GM23338 (cell line): ENCODE measurements around the gene SLC25A42. TPM values are rescaled to one million over a fixed set of nuclear protein-coding genes. Genes with fewer than 3 reads are reported as not detected.

Experiments used
- ATAC-seq: fragments of 200-7000 bp; cut with Tn5 transposase; 3 replicates; pipeline ENCODE4 v1.9.1; 2020
- DNase-seq: peaks from one replicate; pipeline ENCODE4 v3.0.0-alpha.2; 2015; ENCODE audit warnings: low spot score
- H2AFZ ChIP-seq: fragments of 200-600 bp; sonication (generic); 2 replicates; pipeline ENCODE4 v1.8.0; 2016; ENCODE audit warnings: antibody characterized with exemption, mild to moderate bottlenecking, moderate library complexity
- H3F3A ChIP-seq: fragments of 200-600 bp; sonication (generic); replicated peaks from 2 replicates; pipeline ENCODE4 v1.8.0; 2017; ENCODE audit warnings: antibody characterized with exemption, mixed run types, low read depth
- H3K27ac ChIP-seq: fragments of 200-600 bp; sonication (generic); 2 replicates; pipeline ENCODE4 v1.6.1; 2016; ENCODE audit warnings: low read depth
- H3K27me3 ChIP-seq: fragments of 200-600 bp; sonication (generic); 2 replicates; pipeline ENCODE4 v1.8.0; 2016; ENCODE audit warnings: mild to moderate bottlenecking, mixed run types, moderate library complexity; ENCODE audit not compliant: insufficient read depth
- H3K36me3 ChIP-seq: fragments of 200-600 bp; sonication (generic); 2 replicates; pipeline ENCODE4 v1.8.0; 2016; ENCODE audit warnings: mild to moderate bottlenecking; ENCODE audit not compliant: insufficient read depth
- H3K4me1 ChIP-seq: fragments of 200-600 bp; sonication (generic); 2 replicates; pipeline ENCODE4 v1.8.0; 2016; ENCODE audit warnings: mild to moderate bottlenecking, moderate library complexity; ENCODE audit not compliant: insufficient read depth
- H3K4me2 ChIP-seq: fragments of 200-600 bp; sonication (generic); 2 replicates; pipeline ENCODE4 v1.7.1; 2017; ENCODE audit warnings: mixed run types
- H3K4me3 ChIP-seq: fragments of 200-600 bp; sonication (generic); 2 replicates; pipeline ENCODE4 v1.6.1; 2016; ENCODE audit warnings: mixed run types
- H3K79me2 ChIP-seq: fragments of 200-600 bp; sonication (generic); replicated peaks from 2 replicates; pipeline ENCODE4 v1.8.0; 2017; ENCODE audit warnings: mild to moderate bottlenecking; ENCODE audit not compliant: insufficient read depth
- H3K9me2 ChIP-seq: fragments of 200-600 bp; sonication (generic); 2 replicates; pipeline ENCODE4 v1.8.0; 2017; ENCODE audit not compliant: insufficient read depth
- H4K20me1 ChIP-seq: fragments of 200-600 bp; sonication (generic); replicated peaks from 2 replicates; pipeline ENCODE4 v1.8.0; 2017; ENCODE audit warnings: mild to moderate bottlenecking; ENCODE audit not compliant: insufficient read depth
- H3K27ac Mint-ChIP-seq: 2 replicates; pipeline ENCODE4 v1.8.0; 2020; ENCODE audit warnings: inconsistent platforms, mild to moderate bottlenecking, moderate library complexity, mixed read lengths
- H3K27me3 Mint-ChIP-seq: 3 replicates; pipeline ENCODE4 v1.8.0; 2022; ENCODE audit warnings: low read depth, mild to moderate bottlenecking, moderate library complexity, mixed read lengths, inconsistent platforms; ENCODE audit not compliant: insufficient read depth, poor library complexity
- H3K36me3 Mint-ChIP-seq: 3 replicates; pipeline ENCODE4 v1.8.0; 2021; ENCODE audit warnings: low read depth, mild to moderate bottlenecking, inconsistent platforms, moderate library complexity, mixed read lengths
- H3K4me1 Mint-ChIP-seq: 3 replicates; pipeline ENCODE4 v1.8.0; 2020; ENCODE audit warnings: mild to moderate bottlenecking, inconsistent platforms, mixed read lengths
- H3K4me3 Mint-ChIP-seq: 3 replicates; pipeline ENCODE4 v1.8.0; 2021; ENCODE audit warnings: moderate library complexity, mild to moderate bottlenecking, inconsistent platforms, mixed read lengths
- H3K9me3 Mint-ChIP-seq: 3 replicates; pipeline ENCODE4 v1.8.0; 2020; ENCODE audit warnings: moderate library complexity, mild to moderate bottlenecking, inconsistent platforms, mixed read lengths
- CREB1 ChIP-seq: fragments of 250-450 bp; sonication (Bioruptor Pico); IDR thresholded peaks from 2 replicates; pipeline ENCODE4 v1.5.0; 2020; ENCODE audit warnings: low read depth, mild to moderate bottlenecking, moderate library complexity
- EZH2 ChIP-seq: fragments of 200-600 bp; sonication (generic); IDR thresholded peaks from one replicate; pipeline ENCODE4 v1.8.0; 2017; ENCODE audit warnings: antibody characterized with exemption, mild to moderate bottlenecking, low read depth; ENCODE audit not compliant: unreplicated experiment
- EZH2phosphoT487 ChIP-seq: fragments of 200-600 bp; sonication (generic); IDR thresholded peaks from one replicate; pipeline ENCODE4 v1.8.1; 2018; ENCODE audit warnings: antibody characterized with exemption; ENCODE audit not compliant: unreplicated experiment
- JUNB ChIP-seq: IDR thresholded peaks from one replicate; pipeline ENCODE4 v1.6.1; 2016; ENCODE audit warnings: antibody characterized with exemption; ENCODE audit not compliant: unreplicated experiment
- NANOG ChIP-seq: IDR thresholded peaks from 2 replicates; pipeline ENCODE4 v1.6.1; 2016; ENCODE audit warnings: antibody characterized with exemption, borderline replicate concordance
- POLR2AphosphoS5 ChIP-seq: IDR thresholded peaks from 2 replicates; pipeline ENCODE4 v1.6.1; 2016; ENCODE audit warnings: antibody characterized with exemption, low read depth
- STAT1 ChIP-seq: IDR thresholded peaks from one replicate; pipeline ENCODE4 v1.6.1; 2016; ENCODE audit warnings: antibody characterized with exemption; ENCODE audit not compliant: unreplicated experiment
- ZNF114 ChIP-seq: fragments of 250-450 bp; sonication (Bioruptor Pico); IDR thresholded peaks from 2 replicates; pipeline ENCODE4 v1.5.0; 2020; ENCODE audit warnings: mild to moderate bottlenecking, moderate library complexity
- ZNF331 ChIP-seq: fragments of 250-450 bp; sonication (Bioruptor Pico); IDR thresholded peaks from 2 replicates; pipeline ENCODE4 v1.5.0; 2020; ENCODE audit warnings: low read depth, mild to moderate bottlenecking, moderate library complexity
- ZNF462 ChIP-seq: fragments of 250-450 bp; sonication (Bioruptor Pico); IDR thresholded peaks from 2 replicates; pipeline ENCODE4 v1.5.0; 2020; ENCODE audit warnings: mild to moderate bottlenecking, moderate library complexity
- polyA plus RNA-seq: library from polyadenylated mRNA; unstranded; fragments of >200 nt; fragmentation: Nextera tagmentation; extraction: Ambion mirVana; gene quantifications from 2 replicates; pipeline ENCODE4 v1.2.1, GENCODE V29; 2016
- total RNA-seq: library from RNA; depleted of rRNA; stranded (reverse); fragments of >200 nt; shearing (Covaris generic); gene quantifications from 2 replicates; pipeline ENCODE4 v1.2.3, GENCODE V29; 2014
- TF ChIP-seq, protein P1 (sequence below), 2 experiments: fragments of 200-600 bp in 1 of 2; sonication (generic) in 1 of 2; conservative IDR thresholded peaks; 2 replicates each; pipeline versions ENCODE4 v1.5.1 to v1.6.1; 2016 to 2017; ENCODE audit warnings: antibody characterized with exemption in 2 of 2, low read depth in 2 of 2, mild to moderate bottlenecking in 2 of 2, moderate library complexity in 1 of 2
- TF ChIP-seq, protein P2 (sequence below): IDR thresholded peaks from 2 replicates; pipeline ENCODE4 v1.6.1; 2016; ENCODE audit warnings: antibody characterized with exemption
- TF ChIP-seq, protein P3 (sequence below): IDR thresholded peaks from one replicate; pipeline ENCODE4 v1.6.1; 2018; ENCODE audit warnings: antibody characterized with exemption; ENCODE audit not compliant: unreplicated experiment

SLC25A42 gene
- total and polyA plus RNA-seq, 2 experiments from 2014 or later, result 7.3 to 7.6 TPM

DNA sequence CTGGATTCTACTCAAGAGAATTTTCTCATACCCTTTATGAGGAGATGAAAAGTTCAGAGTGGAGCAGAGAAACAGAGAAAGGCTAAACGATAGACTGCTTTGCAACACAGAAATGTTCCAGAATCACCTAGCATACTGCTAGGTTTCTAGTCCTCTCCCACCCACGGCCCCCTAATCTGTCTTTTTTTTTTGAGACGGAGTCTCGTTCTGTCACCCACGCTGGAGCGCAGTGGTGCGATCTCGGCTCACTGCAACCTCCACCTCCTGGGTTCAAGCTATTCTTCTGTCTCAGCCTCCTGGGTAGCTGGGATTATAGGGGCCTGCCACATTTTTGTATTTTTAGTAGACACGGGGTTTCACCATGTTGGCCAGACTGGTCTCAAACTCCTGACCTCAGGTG lies 35.3 kb upstream of the SLC25A42 start:
- Histone ChIP-seq H3K9me2 (no peaks in the 10 kb centered on the region), H3K36me3 (peaks cover 64% of the 10 kb centered on the region), H3K4me2 (no peak overlapping the region), H3K4me1 (0 out of 2 replicates have a peak, but pooled peaks cover 4% of the 10 kb centered on the region), H3F3A (peaks cover 33% of the 10 kb centered on the region), H3K27me3 (no peaks in the 10 kb centered on the region), H3K27ac (no peak overlapping the region), H3K79me2 (peaks cover 63% of the 10 kb centered on the region), H2AFZ (no peak overlapping the region), H3K4me3 (no peak overlapping the region), H4K20me1 (peaks cover 68% of the 10 kb centered on the region)
- no peak for TF ChIP-seq JUNB
- no peak for TF ChIP-seq ZNF331 (CRISPR knock-in tag)
- TF ChIP-seq ZNF462, result no peak
- TF ChIP-seq NANOG, result no peak
- TF ChIP-seq EZH2, result no peak
- TF ChIP-seq POLR2AphosphoS5, result no peak
- TF ChIP-seq, protein P1, sequence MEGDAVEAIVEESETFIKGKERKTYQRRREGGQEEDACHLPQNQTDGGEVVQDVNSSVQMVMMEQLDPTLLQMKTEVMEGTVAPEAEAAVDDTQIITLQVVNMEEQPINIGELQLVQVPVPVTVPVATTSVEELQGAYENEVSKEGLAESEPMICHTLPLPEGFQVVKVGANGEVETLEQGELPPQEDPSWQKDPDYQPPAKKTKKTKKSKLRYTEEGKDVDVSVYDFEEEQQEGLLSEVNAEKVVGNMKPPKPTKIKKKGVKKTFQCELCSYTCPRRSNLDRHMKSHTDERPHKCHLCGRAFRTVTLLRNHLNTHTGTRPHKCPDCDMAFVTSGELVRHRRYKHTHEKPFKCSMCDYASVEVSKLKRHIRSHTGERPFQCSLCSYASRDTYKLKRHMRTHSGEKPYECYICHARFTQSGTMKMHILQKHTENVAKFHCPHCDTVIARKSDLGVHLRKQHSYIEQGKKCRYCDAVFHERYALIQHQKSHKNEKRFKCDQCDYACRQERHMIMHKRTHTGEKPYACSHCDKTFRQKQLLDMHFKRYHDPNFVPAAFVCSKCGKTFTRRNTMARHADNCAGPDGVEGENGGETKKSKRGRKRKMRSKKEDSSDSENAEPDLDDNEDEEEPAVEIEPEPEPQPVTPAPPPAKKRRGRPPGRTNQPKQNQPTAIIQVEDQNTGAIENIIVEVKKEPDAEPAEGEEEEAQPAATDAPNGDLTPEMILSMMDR (conservative IDR thresholded peaks at IDR 0.05; ENCODE audit: low read depth in 2 of 2), result no peak
- TF ChIP-seq, protein P2, sequence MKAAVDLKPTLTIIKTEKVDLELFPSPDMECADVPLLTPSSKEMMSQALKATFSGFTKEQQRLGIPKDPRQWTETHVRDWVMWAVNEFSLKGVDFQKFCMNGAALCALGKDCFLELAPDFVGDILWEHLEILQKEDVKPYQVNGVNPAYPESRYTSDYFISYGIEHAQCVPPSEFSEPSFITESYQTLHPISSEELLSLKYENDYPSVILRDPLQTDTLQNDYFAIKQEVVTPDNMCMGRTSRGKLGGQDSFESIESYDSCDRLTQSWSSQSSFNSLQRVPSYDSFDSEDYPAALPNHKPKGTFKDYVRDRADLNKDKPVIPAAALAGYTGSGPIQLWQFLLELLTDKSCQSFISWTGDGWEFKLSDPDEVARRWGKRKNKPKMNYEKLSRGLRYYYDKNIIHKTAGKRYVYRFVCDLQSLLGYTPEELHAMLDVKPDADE, result no peak
- no peak for TF ChIP-seq EZH2phosphoT487
- TF ChIP-seq CREB1 (CRISPR knock-in tag), result no peak
- TF ChIP-seq, protein P3, sequence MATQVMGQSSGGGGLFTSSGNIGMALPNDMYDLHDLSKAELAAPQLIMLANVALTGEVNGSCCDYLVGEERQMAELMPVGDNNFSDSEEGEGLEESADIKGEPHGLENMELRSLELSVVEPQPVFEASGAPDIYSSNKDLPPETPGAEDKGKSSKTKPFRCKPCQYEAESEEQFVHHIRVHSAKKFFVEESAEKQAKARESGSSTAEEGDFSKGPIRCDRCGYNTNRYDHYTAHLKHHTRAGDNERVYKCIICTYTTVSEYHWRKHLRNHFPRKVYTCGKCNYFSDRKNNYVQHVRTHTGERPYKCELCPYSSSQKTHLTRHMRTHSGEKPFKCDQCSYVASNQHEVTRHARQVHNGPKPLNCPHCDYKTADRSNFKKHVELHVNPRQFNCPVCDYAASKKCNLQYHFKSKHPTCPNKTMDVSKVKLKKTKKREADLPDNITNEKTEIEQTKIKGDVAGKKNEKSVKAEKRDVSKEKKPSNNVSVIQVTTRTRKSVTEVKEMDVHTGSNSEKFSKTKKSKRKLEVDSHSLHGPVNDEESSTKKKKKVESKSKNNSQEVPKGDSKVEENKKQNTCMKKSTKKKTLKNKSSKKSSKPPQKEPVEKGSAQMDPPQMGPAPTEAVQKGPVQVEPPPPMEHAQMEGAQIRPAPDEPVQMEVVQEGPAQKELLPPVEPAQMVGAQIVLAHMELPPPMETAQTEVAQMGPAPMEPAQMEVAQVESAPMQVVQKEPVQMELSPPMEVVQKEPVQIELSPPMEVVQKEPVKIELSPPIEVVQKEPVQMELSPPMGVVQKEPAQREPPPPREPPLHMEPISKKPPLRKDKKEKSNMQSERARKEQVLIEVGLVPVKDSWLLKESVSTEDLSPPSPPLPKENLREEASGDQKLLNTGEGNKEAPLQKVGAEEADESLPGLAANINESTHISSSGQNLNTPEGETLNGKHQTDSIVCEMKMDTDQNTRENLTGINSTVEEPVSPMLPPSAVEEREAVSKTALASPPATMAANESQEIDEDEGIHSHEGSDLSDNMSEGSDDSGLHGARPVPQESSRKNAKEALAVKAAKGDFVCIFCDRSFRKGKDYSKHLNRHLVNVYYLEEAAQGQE, result no peak
- TF ChIP-seq STAT1, result no peak
- TF ChIP-seq ZNF114, result no peak
- no peaks in the 10 kb centered on the region; the same call in 2 of the 3 replicates for H3K9me3 Mint-ChIP-seq
- DNase-seq (no peak), ATAC-seq (no peak)
- H3K4me1 Mint-ChIP-seq, result peaks cover 8% of the 10 kb centered on the region
- peaks cover 75% of the 10 kb centered on the region for H3K36me3 Mint-ChIP-seq
- no peak overlapping the region for H3K27ac Mint-ChIP-seq
- H3K27me3 Mint-ChIP-seq, result peaks cover 12% of the 10 kb centered on the region
- no peak overlapping the region for H3K4me3 Mint-ChIP-seq
